HepG2 (cell line): ENCODE data around the gene ARHGAP15. TPM values are rescaled to one million over a fixed set of nuclear protein-coding genes. Genes with fewer than 3 reads are reported as not detected.

Source experiments
- MXD4 ChIP-seq: IDR thresholded peaks from 2 replicates; pipeline ENCODE4 v1.6.1; 2016; ENCODE audit warnings: mild to moderate bottlenecking, missing biosample characterization, missing genetic modification reagents
- ZNF672 ChIP-seq: sonication (generic); formaldehyde crosslinking; IDR thresholded peaks from 2 replicates; pipeline ENCODE4 v1.8.1; 2022; ENCODE audit warnings: missing genetic modification reagents
- polyA plus RNA-seq, 8 experiments: library from polyadenylated mRNA; depleted of rRNA in 3 of 8; stranded (reverse) in 7 of 8; unstranded in 1 of 8; fragments of >200 nt; fragmentation: Illumina TruSeq in 4 of 8; extraction: Trizol in 4 of 8; gene quantifications; 2 replicates each; pipeline versions ENCODE4 v1.2.1 to v1.2.3, GENCODE V29; 2011 to 2016; ENCODE audit warnings: low read depth in 4 of 8, missing spikeins in 1 of 8, mixed read lengths in 1 of 8; ENCODE audit not compliant: insufficient read depth in 1 of 8
- total RNA-seq, 5 experiments: library from RNA; depleted of rRNA; stranded (reverse); fragments of >200 nt; fragmentation: Illumina TruSeq; extraction: Trizol; gene quantifications; 2 replicates each; pipeline ENCODE4 v1.2.3, GENCODE V29; 2016; ENCODE audit warnings: low read depth in 1 of 5
- TF ChIP-seq, protein P1 (sequence below): sonication (generic); formaldehyde crosslinking; IDR thresholded peaks from 2 replicates; pipeline ENCODE4 v1.4.0; 2020; ENCODE audit warnings: mild to moderate bottlenecking, missing genetic modification reagents
- TF ChIP-seq, protein P2 (sequence below): sonication (generic); formaldehyde crosslinking; IDR thresholded peaks from 2 replicates; pipeline ENCODE4 v1.4.0; 2020; ENCODE audit warnings: missing genetic modification reagents, borderline replicate concordance

Gene ARHGAP15
- total and polyA plus RNA-seq, 2 of the 13 experiments (the other 11 are each of a cell fraction or from before 2014, with no cell fraction given), result 0.04 TPM; not detected in 1

DNA sequence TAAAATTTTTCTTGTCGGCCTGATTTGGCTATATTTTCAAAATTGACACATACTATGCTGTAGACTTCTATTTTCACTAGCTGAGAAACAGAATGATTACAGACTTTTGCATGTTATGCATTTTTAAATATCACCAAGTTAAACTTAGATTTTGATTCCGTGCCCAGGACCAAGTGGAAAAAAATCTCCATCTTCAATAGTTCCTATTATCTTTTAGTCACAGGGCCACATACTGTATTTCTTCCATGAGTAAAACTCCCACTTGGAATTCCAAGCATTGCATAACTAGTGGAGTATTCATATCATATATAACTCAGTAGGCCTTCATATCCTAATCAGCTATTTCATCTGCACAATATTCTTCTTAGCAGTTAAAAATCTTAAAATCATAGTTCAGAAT is 470.9 kb downstream of the ARHGAP15 start (continued):
- TF ChIP-seq, protein P1, sequence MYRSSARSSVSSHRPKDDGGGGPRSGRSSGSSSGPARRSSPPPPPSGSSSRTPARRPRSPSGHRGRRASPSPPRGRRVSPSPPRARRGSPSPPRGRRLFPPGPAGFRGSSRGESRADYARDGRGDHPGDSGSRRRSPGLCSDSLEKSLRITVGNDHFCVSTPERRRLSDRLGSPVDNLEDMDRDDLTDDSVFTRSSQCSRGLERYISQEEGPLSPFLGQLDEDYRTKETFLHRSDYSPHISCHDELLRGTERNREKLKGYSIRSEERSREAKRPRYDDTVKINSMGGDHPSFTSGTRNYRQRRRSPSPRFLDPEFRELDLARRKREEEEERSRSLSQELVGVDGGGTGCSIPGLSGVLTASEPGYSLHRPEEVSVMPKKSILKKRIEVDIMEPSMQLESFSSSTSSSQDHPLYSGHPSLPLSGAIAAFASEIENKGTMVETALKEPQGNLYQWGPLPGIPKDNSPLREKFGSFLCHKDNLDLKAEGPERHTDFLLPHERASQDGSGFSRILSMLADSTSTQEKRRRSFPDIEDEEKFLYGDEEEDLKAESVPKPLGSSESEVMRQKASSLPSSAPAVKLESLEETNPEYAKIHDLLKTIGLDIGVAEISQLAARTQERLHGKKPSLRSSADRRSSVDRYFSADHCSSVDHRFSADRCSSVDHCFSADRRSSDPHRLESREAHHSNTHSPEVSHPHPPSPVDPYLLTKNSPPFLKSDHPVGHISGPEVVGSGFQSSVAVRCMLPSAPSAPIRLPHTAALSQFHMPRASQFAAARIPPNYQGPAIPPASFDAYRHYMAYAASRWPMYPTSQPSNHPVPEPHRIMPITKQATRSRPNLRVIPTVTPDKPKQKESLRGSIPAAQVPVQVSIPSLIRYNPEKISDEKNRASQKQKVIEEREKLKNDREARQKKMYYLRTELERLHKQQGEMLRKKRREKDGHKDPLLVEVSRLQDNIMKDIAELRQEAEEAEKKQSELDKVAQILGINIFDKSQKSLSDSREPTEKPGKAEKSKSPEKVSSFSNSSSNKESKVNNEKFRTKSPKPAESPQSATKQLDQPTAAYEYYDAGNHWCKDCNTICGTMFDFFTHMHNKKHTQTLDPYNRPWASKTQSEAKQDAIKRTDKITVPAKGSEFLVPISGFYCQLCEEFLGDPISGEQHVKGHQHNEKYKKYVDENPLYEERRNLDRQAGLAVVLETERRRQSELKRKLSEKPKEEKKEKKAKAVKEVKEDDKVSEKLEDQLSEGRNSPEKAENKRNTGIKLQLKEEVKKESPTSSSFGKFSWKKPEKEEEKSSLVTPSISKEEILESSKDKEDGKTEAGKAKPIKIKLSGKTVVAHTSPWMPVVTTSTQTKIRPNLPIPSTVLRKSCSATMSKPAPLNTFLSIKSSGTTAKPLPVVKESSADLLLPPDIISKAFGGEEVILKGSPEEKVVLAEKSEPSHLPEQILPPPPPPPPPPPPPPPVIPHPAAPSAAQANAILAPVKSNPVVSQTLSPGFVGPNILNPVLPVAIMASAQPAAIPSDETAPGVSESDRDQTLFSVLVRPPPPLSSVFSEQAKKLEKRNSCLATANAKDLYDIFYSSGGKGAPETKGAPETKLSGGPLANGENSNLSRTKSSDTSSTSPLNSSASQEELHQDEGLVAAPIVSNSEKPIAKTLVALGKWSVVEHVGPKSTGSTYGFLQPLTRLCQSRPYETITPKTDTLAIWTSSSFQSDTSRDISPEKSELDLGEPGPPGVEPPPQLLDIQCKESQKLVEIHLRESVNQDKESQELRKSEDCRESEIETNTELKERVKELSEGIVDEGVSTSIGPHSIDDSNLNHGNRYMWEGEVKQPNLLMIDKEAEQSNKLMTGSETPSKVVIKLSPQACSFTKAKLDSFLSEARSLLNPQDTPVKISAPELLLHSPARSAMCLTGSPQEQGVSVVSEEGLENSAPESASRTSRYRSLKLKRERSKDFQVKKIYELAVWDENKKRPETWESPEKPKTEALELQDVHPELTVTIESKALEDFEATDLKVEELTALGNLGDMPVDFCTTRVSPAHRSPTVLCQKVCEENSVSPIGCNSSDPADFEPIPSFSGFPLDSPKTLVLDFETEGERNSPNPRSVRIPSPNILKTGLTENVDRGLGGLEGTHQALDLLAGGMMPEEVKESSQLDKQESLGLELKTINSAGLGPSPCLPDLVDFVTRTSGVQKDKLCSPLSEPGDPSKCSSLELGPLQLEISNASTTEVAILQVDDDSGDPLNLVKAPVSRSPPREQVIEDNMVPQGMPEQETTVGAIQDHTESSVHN (CRISPR knock-in tag), result no peak
- TF ChIP-seq ZNF672 (CRISPR knock-in tag) (no peak), MXD4 (CRISPR knock-in tag) (no peak)
- TF ChIP-seq, protein P2, sequence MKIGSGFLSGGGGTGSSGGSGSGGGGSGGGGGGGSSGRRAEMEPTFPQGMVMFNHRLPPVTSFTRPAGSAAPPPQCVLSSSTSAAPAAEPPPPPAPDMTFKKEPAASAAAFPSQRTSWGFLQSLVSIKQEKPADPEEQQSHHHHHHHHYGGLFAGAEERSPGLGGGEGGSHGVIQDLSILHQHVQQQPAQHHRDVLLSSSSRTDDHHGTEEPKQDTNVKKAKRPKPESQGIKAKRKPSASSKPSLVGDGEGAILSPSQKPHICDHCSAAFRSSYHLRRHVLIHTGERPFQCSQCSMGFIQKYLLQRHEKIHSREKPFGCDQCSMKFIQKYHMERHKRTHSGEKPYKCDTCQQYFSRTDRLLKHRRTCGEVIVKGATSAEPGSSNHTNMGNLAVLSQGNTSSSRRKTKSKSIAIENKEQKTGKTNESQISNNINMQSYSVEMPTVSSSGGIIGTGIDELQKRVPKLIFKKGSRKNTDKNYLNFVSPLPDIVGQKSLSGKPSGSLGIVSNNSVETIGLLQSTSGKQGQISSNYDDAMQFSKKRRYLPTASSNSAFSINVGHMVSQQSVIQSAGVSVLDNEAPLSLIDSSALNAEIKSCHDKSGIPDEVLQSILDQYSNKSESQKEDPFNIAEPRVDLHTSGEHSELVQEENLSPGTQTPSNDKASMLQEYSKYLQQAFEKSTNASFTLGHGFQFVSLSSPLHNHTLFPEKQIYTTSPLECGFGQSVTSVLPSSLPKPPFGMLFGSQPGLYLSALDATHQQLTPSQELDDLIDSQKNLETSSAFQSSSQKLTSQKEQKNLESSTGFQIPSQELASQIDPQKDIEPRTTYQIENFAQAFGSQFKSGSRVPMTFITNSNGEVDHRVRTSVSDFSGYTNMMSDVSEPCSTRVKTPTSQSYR (CRISPR knock-in tag), result no peak
- TF ChIP-seq, all 625 proteins: peak for 0
